WERI-Rb-1 (cell line): ENCODE data around the gene ZNF132.

ENCODE experiments used
- DNase-seq: peaks from one replicate; pipeline ENCODE4 v3.0.0-alpha.2; 2020
- H3K27ac ChIP-seq: fragments of 250-450 bp; sonication (Bioruptor Pico); 2 replicates; pipeline ENCODE4 v1.5.1; 2020; ENCODE audit warnings: mild to moderate bottlenecking, moderate library complexity
- H3K27me3 ChIP-seq: fragments of 250-450 bp; sonication (Bioruptor Pico); 2 replicates; pipeline ENCODE4 v1.5.1; 2021; ENCODE audit warnings: mild to moderate bottlenecking, low read depth, moderate library complexity; ENCODE audit not compliant: insufficient read depth, severe bottlenecking
- H3K36me3 ChIP-seq: fragments of 250-450 bp; sonication (Bioruptor Pico); 2 replicates; pipeline ENCODE4 v1.5.1; 2020; ENCODE audit warnings: mild to moderate bottlenecking, moderate library complexity
- H3K4me3 ChIP-seq: 2 replicates; pipeline ENCODE4 v1.5.1; 2011; ENCODE audit warnings: low read depth, mild to moderate bottlenecking, control low read depth, low read length
- H3K9me3 ChIP-seq: fragments of 250-450 bp; sonication (Bioruptor Pico); 2 replicates; pipeline ENCODE4 v1.5.1; 2021; ENCODE audit warnings: mild to moderate bottlenecking, moderate library complexity; ENCODE audit not compliant: severe bottlenecking
- CTCF ChIP-seq: IDR thresholded peaks from 2 replicates; pipeline ENCODE4 v1.5.1; 2011; ENCODE audit warnings: low read depth, mild to moderate bottlenecking, control low read depth, inconsistent platforms, low read length

The ZNF132 gene

GRCh38 chr19:58398087-58398486, 41.9 kb downstream of the ZNF132 start:
- H3K27me3 ChIP-seq, result no peaks in the 10 kb centered on the region
- DNase-seq, result no peak
- no peak for TF ChIP-seq CTCF

GRCh38 chr19:58397533-58398037, 42.4 kb downstream of the ZNF132 start:
- Histone ChIP-seq H3K4me3 (no peak overlapping the region), H3K27me3 (no peaks in the 10 kb centered on the region), H3K36me3 (peaks cover 29% of the 10 kb centered on the region), H3K9me3 (no peaks in the 10 kb centered on the region), H3K27ac (no peak overlapping the region)
- TF ChIP-seq CTCF, result no peak
- no peak for DNase-seq

More at GRCh38 chr19:58398087-58398486, 41.9 kb downstream of the ZNF132 start:
- H3K27ac ChIP-seq, result no peak overlapping the region
- no peak overlapping the region for H3K4me3 ChIP-seq
- no peaks in the 10 kb centered on the region for H3K9me3 ChIP-seq
- H3K36me3 ChIP-seq, result peaks cover 24% of the 10 kb centered on the region

GRCh38 chr19:58396691-58397532, 43.0 kb downstream of the ZNF132 start:
- H3K9me3 ChIP-seq, result no peaks in the 10 kb centered on the region
- no peak for DNase-seq
- no peak for TF ChIP-seq CTCF
- H3K36me3 ChIP-seq, result peaks cover 36% of the 10 kb centered on the region
- H3K4me3 ChIP-seq, result no peak overlapping the region
- no peak overlapping the region for H3K27ac ChIP-seq
- H3K27me3 ChIP-seq, result no peaks in the 10 kb centered on the region

GRCh38 chr19:58395979-58396627, 43.9 kb downstream of the ZNF132 start:
- Histone ChIP-seq H3K4me3 (no peak overlapping the region), H3K36me3 (peaks cover 44% of the 10 kb centered on the region), H3K27ac (no peak overlapping the region), H3K27me3 (no peaks in the 10 kb centered on the region), H3K9me3 (no peaks in the 10 kb centered on the region)
- no peak for DNase-seq
- no peak for TF ChIP-seq CTCF

GRCh38 chr19:58395220-58395978, 44.6 kb downstream of the ZNF132 start, which contains the start of gene RNF225:
Gene RNF225 (plus strand): TSS chr19:58395656. CDS start chr19:58396090, 434 bp downstream.
- no peak for DNase-seq
- H3K9me3 ChIP-seq, result no peaks in the 10 kb centered on the region
- no peak within 1 kb of the TSS for H3K4me3 ChIP-seq
- TF ChIP-seq CTCF, result no peak
- H3K27me3 ChIP-seq, result no peaks in the 10 kb centered on the region
- H3K27ac ChIP-seq, result no peak within 1 kb of the TSS
- H3K36me3 ChIP-seq, result peaks cover 51% of the 10 kb centered on the region
